ENCODE data around the gene TRAPPC10.

TRAPPC10 gene

DNA sequence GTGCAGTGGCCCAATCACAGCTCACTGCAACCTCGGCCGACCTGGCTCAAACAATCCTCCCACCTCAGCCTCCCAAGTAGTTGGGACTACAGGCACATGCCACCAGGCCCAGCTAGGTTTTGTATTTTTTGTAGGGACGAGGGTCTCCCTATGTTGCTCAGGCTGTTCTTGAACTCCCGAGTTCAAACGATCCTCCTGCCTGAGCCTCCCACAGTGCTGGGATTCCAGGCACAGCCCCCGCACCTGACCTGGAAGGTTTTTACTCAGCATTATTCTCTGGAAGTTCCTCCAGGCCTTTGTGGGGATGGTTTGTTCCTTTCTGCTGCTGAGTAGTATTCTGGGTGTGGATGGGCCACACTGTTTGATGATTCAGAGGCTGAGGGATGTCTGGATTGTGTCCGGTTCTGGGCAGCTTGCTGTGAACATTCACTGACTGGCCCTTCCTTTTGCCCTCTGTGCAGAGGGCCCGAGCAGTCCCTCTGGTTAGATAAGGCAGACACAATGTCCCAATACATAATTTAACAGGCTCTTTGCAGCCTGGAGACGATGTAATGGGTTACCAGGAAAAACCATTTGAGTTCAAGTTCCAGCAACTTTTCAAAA is 6.0 kb upstream of the TRAPPC10 start:
- no peak for DNase-seq

DNA sequence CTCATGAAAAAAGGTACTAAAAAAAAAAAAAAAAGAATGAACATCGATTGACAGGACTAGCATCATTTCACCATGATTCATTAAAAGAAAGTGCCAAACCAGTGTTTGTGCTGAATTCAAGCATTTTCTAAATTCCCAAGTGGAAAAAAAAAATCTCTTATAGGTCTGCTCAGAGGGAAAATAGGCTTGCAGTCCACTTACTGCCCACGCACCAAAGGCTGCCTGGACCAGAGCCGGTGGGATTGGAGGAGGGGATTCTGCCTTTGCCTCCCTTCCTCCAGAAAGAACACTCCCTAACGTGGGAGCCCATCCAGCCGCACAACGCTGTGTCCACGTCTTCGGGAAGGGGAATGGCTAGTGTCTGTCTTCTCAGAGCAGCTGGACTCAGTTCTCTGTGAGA is 5.5 kb upstream of the TRAPPC10 start:
- no peak for DNase-seq

DNA sequence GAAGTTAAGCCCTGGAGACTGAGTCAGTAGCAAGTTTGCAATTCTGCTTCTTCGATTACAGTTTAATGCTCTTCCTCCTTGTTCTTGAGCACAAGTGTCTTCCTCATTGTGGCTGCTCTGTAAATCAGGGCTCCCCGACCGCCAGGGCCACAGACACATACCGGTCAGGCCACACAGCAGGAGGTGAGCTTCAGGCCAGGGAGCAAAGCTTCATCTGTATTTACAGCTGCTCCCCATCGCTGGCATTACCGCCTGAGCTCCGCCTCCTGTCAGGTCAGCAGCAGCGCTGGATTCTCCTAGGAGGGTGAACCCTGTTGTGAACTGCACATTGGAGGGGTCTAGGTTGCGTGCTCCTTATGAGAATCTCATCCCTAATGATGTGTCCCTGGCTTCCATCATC is 1.7 kb upstream of the TRAPPC10 start:
- DNase-seq, result no peak

DNA sequence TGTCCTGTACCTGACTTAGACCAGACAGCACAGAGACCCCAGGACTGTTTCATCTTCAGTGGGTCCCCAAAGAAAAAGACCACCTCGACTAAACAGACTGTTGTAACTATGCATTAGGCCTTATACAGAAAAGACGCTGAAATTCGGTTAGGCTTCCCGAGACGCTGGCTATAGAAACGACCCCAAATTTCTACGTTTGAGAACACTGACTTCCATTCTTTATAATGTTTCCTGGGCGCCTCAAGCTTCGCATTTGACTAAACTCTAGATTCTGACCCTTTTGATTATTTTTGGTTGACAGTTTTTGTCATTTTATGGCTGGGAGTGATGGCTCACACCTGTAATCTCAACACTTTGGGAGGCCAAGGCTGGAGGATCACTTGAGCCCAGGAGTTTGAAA is 986 bp upstream of the TRAPPC10 start:
- no peak for DNase-seq

DNA sequence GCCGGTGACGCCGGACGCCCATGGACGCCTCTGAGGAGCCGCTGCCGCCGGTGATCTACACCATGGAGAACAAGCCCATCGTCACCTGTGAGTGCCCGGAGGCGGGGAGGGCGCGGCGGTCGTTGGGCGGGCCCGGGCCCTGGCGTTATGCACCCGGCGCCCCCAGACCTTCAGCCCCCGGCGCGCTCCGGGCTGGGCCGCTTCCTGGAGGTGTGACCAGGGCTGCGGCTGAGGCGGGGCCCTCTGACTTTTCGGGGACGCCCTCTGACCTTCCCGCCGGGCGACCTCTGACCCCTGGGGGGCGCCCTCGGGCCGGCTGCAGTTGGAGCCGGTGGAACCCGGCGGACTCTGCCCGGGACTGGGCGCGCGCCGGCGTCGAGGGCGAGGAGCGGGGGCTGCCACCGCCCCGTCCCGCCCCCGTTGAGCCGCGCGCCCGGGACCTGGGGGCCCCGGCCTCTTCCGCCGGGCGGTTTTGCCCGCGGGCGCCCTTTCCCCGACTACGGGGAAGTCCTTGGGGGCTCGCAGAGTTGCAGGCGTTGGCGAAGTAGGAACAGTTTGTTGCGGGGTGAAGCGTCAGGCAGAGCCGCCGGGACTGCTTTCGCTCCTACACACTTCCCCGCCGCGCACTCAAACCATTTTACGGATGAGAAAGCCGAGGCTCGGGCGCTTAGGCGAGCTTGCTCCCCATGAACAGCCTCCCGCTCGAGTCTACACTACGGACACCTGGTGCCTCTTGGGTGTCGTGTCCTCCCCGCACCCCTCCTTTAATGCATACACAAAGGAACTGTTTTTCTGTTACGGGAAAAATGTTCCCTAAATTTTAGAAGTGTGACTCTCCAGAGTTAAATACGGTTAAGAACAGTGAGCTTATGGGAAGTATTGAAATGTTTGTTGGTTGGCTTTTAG is 618 bp downstream of the TRAPPC10 start:
- no peak for DNase-seq

DNA sequence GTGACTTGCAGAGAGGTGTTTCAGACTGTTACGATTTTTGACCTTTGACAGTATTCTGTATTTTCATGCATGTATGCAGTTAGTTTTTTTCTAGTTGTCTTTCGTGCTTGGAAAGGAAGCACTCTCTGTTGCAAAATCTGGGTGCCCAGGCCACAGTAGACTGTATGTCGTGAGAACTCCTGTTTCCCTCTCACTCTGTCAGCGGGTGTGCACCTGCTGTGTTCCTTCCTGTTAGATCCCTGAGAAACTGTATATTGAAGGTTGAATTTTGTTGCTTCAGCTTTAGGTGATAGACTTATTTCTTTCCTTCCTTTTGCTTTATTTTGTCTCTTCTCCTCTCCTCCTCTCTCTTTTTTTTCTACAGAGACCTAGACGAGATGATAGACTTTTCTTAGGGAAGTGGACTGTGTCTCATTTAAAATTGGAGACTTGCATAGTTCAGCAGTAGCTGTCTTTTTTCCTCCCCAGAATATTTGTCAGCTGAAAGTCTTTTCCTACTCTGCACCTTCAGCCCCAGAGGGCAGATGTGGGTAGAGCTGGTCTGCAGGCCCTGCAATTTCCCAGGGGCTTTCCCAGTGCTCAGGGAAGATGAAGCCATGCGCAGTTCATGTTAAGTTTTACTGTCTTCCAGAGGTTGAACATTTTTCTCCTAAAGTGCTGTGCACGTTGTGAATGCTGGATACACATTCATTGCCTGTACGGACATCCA is 1.4 kb downstream of the TRAPPC10 start:
- DNase-seq, result no peak

DNA sequence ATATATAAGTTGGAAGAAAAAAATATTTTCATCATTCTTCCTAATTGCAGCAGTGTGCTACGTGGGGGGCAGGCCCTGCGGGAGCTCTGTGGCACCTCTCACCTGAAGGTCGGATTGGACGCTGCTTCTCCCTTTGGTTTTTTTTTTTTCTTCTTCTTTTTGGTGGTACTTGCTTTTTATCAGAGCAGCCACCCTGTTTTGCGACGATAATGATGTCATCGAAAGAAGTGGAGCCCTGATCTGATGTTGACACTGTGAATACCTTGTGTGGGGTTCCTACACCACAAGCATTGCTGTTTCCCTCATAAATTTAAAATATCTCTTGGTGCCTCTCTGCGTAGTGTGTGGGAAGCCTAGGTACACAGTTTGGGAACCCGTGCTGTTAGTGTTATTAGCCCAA is 5.5 kb downstream of the TRAPPC10 start:
- DNase-seq, result no peak

DNA sequence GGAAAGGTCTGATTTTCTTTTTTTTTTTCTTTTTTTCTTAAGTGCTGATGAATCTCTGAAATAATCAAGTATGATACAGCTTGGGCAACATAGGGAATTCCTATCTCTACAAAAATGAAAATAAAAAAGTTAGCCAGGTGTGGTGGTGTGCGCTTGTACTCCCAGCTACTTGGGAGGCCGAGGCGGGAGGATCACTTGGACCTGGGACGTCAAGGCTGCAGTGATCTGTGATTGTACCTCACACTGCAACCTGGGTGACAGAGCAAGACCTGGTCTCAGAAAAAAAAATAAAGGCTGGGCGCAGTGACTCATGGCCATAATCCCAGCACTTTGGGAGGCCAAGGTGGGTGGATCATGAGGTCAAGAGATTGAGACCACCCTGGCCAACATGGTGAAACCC is 6.0 kb downstream of the TRAPPC10 start:
- DNase-seq, result no peak

DNA sequence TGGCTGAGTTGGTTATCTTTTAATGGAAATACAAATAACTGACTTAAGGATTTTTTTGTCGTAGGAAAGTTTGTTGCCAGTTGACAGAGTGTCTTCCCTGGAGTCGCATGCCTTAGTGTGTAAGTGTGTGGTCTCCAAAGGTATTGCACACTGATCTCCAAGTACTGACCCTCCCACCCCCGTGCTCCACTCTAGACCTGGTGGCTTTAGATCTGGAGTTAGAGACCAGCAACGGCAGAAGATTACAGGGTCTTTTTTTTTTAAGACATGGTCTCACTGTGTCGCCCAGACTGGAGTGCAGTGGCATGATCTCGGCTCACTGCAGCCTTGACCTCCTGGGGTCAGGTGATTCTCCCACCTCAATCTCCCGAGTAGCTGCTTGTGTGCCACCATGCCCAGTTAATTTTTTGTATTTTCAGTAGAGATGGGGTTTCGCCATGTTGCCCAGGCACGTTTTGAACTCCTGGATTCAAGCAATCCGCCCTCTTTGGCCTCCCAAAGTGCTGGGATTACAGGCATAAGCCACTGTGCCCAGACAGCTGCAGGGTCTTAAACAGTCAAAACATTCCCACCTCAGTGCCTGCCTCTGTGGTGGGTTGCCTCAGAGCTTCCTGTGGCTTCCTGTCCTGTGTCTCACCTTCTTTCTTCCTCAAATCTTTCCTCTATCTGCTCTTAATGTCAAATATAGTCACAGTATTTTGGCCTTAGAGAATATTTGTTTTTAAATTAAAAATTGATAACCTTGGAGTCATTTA is 6.9 kb downstream of the TRAPPC10 start:
- DNase-seq, result no peak

DNA sequence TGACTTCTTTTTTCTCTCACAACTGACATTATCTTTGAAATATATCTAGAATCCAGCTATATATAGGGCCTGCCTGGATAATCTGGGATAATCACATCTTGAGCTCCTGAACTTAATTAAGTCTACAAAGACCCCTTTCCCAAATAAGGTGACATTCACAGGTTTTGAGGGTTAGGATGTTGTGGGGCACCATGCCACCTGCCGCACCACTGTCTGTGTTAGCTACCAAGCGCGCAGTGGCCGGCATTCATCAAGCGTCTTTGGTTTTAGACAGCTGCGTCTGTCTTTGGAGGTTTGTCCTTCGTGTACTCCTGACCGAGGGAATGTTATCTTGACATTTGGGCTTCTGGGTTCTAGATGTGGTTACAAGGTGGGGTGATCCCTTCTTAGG is 7.5 kb downstream of the TRAPPC10 start:
- no peak for DNase-seq

DNA sequence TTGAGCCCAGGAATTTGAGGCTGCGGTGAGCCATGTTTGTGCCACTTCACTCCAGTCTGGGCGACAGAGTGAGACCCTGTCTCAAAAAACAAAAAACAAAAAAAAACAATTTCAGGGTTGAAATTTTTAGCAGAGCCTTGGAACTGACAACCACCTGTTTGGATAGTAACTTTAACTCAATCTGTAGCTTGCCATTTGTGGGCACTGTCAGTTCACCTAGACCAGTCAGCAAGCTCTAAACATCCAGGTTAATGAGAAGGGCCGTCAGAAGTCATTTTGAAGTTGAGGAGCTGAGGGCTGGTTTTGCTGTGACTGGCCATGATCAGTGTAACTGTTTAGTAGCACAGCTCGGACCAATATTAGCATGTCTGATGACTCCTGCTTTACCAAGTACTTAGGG is 8.4 kb downstream of the TRAPPC10 start:
- DNase-seq, result no peak

DNA sequence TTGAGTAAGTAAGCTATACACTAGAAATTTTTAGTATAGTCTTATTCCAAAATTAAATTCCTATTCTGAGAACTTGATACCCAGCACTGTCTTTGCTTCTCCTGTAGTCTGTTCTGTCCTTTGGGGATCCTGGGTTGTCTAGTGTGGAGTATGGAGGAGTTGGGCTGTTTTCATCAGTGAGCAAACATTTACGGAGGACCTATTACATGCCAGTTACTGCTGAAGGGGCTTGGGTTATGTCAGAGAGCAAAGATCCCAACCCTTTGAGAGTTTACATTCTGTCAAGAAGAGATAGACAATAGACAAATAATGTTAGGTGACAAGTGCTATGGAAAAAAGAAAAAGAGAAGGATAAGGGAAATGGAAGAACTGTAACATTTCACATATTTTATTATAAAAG is 9.0 kb downstream of the TRAPPC10 start:
- DNase-seq, result no peak

DNA sequence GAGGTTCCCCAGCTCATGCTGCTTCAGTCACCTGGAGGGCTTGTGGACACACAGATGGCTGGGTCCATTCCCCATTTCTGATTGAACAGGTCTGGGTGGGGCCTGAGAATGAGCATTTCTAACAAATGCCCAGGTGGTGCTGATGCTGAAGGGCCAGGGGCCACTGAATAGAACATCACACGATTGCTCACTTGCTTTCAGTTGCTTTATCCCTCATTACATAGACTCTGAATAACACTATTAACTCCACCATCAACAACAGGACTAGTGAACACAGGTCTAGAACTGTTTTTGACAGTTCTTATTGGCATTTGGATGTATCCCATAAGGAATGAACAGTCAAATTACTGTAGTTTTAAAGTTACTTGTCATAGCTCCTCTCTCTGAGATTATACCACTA is 12.1 kb downstream of the TRAPPC10 start:
- no peak for DNase-seq

DNA sequence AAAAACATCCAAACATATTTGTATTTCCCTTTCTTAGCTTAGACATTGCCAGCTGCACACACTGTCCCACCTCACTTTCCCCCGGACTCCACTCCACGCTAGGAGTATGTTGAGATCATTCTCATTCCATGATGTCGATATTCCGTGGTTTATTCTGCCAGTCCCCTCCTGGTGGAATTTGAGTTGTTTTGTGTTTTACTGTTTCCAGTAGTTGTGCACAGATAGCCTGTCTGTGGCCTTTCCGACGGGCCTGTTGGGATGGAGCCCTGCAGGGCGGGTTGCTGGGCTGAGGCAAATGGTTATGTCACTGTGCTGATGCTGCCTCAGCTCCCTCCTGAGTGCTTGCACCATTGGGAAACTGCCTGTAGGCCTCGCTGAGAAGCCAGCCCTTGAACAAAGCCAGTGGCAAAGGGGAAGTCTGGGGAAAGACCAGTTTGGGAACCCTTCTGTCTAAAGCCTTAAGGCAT is 12.8 kb downstream of the TRAPPC10 start:
- DNase-seq, result no peak

DNA sequence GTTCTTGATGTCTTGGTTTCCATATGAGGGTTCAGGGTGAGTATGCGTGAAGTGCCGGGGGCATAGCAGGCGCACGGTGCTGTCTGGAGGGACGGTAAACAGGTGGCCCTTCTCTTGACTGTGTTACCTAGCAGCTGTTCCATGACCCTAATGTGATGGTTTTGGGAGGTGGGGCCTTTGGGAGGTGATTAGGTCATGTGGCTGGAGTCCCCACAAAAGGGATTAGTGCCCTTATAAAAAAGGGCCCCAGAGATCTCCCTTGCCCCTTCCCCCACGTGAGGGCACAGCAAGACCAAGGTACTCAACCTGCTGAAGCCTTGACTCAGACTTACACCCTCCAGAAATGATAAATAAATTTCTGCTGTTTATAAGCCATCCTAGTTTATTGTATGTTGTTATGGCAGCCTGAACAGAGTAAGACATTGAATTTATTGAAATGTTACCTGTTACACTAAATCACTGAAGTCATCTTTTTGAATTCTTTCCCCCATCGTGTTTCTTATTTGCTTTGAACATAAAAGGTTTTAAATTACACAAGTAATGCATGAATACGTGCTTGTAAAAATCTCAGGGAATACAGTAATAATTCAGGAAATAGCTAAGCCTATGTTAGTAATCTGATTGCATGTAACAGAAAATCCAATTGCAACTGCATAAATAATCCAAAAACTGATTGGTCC is 15.6 kb downstream of the TRAPPC10 start:
- no peak for DNase-seq

DNA sequence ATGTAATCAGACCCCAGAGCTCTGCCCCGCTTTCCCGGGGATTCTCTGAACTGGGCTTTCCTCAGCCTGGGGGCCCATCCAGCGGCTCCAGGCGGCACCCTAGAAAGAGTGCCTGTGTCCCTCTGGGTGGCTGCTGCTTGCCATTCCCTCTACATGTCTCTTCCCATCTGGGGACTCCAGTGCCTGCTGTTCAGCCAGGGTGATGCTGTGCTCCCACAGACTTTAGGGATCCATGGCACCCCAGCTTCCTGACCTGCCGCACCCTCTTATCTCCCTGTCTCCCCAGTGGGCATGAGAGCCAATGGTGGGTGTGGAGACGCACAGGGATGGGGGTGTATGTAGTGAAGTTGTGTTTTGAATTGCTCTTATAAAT is 16.2 kb downstream of the TRAPPC10 start:
- DNase-seq, result no peak

DNA sequence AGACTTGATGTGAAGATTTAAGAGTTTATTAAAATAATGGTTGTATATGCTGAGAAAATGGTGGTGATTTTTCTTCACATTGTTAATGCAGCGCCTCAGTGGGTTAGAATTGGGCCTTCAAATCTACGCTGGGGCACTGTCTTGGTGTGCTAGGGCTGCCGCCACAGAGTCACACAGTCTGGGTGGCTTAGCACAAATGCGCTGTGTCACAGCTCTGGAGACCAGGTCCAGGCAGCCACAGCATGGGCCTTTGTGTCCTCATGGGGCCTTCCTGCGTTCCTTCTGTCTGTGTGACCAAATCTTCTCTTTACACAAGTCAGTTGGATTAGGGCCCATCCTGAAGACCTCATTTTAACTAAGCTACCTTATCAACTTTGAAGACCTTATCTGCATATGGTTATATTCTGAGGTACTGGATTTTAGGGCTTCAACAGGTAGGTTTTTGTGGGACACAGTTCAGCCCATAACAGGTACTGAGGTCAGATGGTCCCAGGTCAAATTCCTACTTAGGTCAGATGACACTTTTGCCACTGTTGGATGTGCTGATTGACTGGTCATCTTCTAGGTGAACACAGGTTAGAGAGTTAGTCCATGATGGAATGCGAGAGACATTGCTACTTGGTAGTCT is 17.5 kb downstream of the TRAPPC10 start:
- DNase-seq, result no peak

DNA sequence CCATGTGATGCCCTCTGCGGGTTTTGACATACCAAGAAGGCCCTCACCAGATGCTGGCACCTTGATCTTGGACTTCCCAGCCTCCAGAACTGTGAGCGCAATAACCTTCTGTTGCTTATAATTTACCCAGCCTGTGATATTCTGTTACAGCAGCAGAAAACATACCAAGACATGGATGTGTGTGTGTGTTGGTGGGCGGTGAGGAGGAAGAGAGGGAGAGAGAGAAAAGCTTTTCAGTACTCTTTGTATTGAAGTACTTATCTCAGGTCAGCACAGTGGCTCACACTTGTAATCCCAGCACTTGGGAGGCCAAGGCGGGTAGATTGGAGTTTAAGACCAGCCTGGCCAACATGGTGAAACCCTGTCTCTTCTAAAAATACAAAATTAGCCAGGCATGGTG is 23.1 kb downstream of the TRAPPC10 start:
- DNase-seq, result no peak

DNA sequence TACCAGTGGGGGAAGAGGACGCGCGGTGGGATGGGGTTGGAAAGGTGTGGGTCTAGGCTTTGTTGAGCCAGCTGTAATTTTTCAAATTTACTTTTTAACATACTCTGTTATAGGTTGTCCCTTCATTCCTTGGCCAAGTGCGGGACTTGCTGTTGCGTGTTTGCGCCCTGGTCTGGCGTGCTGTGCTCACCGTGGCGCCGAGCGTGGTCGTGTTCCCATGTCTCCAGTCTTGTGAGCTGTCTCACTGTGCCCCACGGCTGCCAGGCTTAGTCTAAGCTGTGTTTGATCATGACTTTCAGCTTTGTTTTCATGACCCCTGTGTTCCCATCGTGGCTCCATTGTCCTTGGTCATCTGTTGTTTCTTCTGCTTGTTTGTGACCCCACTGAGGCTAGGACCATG is 26.0 kb downstream of the TRAPPC10 start:
- DNase-seq, result no peak

DNA sequence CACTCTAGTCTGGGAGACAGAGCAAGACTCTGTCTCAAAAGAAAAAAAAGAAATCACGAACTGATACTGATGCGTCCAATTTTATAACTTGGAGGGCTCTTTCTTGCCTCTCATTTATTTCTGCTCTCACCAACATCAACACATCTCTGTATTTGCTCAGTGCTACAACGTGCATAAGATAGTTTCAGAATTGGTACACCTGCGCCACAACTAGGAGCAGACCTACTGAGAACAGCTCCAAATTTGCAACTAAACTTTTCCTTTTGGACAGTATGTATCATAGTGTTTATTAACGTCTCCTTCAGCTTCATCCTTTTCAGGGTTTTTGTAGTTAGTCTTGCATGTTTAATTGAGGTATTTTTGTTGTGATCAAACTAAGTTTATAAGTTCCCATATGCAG is 27.7 kb downstream of the TRAPPC10 start:
- DNase-seq, result no peak

DNA sequence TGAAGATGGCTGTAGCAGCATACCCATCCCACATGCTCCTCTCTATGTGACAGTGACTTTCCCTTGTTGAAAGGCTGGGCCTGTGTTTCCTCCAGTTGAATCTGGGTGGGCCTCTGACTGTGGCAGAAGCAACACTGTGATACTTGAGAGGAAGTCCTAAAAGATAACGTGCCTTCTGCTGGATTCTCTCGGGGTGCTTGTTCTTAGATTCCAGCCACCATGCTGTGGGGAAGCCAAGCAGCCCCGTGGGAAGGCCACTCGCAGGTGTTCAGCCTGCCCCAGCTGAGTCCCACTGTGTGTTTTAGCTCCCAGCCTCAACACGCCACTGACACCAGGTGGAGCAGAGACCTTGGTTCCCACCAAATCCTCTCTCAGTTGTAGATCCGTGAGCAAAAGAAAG is 31.5 kb downstream of the TRAPPC10 start:
- DNase-seq, result no peak

DNA sequence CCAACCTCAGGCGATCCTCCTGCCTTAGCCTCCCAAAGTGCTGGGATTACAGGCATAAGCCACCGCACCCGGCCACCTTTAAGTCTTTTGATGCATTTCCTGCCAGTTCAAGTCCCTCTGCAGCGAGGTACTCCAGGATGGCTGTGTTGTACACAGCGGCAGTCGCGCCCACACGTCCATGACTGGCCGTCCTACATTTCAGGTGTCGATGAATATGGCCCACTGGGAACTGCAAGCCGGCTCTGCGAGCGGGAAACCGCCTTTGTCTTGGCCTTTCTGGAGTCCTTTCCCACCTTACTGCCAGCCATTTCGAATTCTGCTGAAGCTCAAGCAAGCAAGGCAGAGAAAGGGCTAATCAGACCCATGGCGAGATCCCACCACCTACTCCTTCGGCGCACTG is 34.6 kb downstream of the TRAPPC10 start:
- no peak for DNase-seq
